GM19043 (cell line): ENCODE measurements around the gene GRK5.
A peak's percentile ranks its signal among the peaks of the same experiment; 100 is the strongest.
"Not testable (repeated sequence)": the region's sequence is repeated elsewhere in the genome, so short reads cannot be mapped to it uniquely, and the experiment has no call there.

ENCODE experiments used
- ATAC-seq: cut with Tn5 transposase; IDR thresholded peaks from one replicate; pipeline ENCODE4 v1.9.1; 2021; ENCODE audit warnings: low read depth; ENCODE audit not compliant: unreplicated experiment

Gene GRK5

DNA sequence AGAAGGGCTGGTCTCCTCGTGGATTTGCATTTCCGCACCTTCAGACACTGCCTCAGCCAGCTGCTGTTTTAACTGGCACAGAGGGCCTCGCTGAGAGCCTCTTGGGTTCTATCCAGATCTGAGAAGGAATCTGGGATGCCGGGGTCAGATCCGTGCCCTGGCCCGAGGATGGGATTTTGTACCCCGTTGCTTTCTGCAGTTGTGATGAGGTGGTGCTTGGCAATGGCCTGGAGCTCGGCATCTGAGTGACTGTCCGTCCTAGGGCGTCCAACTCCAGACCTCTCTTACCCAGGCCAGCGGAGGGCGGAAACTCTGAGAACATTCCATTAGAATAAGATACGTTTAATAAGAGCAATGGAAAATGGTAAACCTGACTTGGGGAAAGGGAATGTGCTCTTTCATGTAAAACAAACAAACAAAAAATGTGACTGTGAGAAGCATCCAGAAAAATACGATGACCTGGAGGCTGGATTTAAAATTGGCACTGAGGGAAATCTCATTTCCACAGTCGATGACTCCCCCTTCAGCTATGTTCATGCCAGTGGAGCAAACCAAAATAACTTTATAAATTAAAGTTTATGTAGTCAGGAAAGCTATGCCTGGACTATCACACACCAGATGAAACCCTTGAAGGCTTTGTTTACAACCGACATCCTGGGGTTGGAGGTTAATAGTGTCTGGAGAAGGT is 39.6 kb downstream of the GRK5 start:
- ATAC-seq = no peak

DNA sequence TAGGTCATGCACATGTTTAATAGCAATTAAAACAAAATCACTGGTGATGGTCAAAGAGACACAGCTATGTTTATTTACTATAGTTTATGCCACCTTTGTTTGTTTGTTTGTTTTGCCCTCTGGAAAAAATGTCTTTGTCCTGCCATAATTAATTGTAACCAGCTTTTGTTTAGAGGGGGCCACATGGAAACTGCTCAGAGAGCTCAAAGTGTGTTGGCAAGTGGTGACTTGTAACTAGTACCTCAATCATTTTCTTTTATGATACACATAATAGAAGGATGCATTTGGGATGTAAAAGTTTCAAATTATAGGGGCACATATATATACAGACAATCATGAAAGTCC is 40.2 kb downstream of the GRK5 start:
- no peak for ATAC-seq

DNA sequence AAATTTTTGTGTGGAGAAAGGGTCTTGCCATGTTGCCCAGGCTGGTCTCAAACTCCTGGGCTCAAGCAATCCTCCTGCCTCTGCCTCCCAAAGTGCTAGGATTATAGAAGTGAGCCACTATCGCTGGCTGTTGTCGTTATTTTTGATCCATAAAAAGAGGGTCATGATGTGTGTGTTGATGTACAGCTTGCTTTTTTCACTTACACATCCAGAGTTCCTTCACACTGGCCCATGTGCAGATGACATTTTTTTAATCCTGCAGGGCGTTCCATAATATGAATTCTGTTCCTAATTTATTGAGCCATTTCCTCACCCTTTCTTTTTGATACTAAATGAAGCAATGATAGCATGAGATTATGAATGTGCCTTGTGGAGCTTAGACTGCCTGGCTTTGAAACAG is 40.8 kb downstream of the GRK5 start:
- no peak for ATAC-seq

DNA sequence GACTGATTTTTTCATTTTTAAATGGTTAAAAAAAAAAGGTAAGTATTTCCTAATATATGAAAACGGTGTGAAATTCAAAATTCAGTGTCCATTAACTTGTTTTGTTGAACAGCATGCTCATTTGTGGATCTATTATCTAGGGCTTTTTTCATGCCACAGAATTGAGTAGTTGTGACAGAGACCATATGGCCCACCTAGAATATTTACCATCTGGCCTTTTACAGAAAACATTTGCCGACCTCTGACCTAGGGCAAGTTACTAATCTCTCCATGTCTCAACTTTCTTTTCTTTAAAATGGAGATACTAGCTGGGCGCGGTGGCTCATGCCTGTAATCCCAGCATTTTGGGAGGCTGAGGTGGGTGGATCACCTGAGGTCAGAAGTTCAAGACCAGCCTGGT is 41.3 kb downstream of the GRK5 start:
- ATAC-seq = no peak

DNA sequence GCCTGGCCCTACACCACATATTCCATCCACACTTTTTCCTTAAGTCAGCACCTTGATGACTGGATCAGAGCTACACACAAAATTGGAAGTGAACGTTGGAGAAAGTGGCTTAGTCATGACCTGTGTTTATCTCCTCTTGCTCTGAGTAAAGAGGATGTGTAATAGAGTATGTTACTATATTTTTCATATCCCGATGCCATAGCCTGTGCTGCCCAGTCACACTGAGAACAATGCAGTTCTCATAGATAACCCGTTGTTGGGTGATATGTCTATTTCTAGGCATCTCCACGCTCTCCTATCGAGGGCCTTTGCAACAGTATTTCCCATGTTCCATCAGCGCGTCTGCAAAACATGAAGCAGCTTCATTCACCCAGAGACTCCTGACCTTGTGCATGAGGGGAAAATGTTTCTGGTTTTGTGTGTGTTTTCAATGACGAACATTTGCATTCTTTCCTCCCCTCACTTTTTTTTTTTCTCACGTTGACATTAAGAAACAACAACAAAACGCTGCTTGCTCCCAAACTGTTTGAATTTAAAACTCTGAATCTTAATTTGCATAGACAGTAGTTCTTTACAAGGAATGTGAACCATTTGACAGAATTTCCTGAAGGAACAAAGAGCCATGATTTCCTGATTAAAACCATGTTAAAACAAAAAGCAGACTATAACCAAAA is 43.4 kb downstream of the GRK5 start:
- ATAC-seq = no peak

DNA sequence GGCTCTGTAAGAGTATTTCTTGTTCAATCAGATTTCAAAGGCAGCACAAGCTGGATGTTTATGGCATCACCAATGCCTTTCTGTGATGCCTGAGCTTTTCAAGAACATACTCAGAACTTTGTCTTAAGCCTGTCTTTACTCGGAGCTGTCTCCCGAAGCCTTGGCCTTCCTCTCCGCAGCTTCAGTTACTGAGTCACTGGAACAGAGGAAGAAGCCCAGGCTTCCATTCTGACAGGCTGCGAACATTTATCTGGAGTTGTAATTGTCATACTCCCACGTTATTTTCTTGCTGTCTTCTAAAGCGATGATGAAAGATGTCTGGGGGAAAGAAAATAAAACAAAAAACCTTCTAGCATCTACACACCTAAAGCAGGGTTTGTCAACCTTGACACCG is 43.9 kb downstream of the GRK5 start:
- no peak for ATAC-seq

DNA sequence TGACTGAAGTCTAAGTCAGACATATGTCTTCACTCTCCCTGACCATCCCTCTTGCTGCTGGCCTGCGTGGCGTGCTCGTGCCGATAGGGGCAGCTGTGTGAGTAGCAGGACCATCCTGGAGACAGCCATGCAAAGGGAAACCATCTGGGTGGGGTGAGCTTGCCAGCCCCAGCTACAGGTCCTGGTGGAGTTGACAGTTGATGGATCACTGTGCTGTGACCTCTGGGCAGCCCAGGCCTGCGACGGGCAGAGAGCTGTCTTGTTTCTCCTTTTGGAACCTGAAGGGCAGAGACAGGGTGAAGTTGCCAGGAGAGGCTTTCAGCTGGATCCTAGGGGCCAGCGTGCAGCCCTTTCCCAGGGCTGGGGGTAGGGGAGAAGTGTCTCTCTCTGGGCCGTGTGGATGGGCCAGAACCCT is 44.7 kb downstream of the GRK5 start:
- no peak for ATAC-seq

DNA sequence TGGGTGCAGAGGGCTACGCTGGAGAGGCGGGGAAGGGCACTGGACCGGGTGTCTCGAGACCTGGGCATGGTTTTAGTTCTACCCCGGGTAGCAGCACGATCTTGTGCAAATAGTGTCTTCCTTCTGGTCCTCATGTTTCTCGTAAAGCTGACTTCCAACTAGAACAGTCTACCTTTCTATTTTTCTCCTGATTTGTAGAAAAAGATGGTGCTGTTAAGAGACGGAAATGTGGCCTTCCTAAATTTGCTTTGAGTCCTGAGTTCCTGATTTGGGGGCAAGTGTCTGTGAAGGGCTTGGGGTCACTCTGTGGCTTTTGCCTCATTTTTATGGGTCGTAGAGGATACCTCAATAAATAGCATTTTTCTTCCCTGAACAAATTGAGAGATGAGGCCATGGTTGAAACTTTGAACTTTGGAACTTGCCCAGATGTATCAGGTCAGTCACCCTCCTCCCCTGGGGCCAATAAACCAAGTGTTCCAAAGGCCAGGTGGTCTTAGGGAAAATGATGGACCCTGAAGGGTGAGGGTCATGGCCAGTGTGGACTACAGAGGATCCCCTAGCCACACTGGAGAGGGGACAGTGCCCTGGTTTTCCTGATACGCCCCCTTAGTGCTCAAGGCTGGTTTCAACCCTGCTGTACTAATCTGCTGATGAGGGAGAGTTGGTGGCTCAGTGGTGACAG is 45.2 kb downstream of the GRK5 start:
- ATAC-seq = no peak

DNA sequence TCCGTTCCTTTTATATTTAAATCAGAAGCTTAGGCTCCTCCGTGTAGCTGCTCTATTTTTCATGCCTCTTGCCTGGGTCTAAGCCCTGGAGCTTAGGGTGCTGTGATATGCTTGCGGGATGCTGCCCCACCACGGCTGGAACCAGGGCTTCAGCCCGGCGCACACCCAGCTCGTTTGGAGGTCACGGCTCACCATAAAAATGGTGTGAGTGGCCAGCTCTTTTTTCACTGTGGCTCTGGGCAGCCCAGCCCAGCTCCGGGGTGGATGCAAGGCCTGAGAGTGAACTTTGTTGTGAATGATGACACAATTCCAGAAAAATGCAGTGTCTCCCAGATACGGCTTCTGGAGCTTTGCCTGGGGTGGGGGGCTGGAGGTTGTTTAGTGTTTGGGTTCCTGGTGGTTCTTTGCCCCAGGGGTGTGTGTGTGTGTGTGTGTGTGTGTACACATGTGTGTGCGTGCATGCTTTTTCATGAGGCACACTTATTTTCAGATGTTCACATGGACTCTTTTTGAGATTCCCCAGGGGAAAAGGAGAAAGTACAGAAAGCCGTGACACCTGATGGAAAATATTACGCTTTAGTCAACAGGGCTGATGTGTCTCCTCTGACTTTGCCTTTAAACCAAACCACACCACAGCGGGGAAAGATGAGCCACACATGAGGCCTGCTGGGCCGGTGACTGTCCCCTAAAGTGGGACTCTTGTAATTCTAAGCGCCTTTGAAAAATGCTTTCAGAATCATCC is 46.2 kb downstream of the GRK5 start:
- ATAC-seq = no peak

DNA sequence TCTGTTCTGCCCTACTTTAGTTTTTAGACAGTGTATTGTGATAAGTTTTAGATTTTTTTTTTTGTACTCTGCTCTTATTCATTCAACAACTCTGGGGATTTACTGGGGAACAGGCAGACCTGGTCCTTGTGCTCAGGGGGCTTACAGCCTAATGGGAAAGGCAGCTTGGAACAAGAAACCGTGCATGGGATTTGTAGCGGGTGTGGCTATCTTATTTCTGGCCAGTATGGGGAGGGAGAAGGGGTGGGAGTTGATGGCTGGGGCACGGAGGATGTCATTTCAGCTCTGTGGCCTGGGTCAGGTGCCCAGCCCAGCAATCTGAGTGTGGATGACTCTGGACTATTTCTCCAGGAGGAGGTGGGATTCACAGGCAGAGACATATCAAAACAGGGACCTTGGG is 47.0 kb downstream of the GRK5 start:
- ATAC-seq = no peak

DNA sequence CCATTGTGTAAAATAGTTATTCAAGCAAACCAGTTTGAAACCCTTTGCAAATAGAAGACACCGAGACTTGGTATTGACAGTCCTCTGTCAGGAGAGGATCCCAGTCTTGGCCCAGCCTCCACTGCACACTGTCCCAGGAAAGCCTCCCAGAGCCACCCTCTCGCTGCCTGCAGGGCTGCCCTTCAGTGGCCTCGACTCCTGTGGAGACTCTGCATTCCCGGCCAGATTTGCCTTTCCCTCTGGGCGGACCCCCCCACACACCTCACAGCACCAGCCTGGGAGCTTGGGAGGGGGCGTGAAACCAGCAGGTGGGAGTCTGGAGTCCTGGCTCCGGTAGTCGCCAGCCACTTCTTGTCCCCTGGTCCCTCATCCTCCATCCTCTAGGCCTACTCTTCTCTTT is 48.7 kb downstream of the GRK5 start:
- ATAC-seq = no peak

DNA sequence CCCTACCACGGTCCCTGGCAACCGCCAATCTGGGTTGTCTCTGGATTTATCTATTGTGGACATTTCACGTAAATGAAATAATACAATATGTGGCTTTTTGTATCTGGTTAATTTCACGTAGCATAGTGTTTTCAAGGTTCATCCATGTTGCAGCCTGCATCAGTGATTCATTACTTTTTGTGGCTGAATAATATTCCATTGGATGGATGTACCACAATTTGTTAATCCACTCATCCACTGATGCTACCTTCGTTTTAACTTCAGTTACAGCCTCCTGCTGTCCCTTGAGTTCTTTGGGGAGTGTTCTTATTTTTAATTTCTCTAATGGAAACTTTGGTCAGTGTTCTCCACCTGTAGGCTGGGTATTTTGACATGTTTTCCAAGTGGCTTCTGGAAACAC is 49.5 kb downstream of the GRK5 start:
- no peak for ATAC-seq

DNA sequence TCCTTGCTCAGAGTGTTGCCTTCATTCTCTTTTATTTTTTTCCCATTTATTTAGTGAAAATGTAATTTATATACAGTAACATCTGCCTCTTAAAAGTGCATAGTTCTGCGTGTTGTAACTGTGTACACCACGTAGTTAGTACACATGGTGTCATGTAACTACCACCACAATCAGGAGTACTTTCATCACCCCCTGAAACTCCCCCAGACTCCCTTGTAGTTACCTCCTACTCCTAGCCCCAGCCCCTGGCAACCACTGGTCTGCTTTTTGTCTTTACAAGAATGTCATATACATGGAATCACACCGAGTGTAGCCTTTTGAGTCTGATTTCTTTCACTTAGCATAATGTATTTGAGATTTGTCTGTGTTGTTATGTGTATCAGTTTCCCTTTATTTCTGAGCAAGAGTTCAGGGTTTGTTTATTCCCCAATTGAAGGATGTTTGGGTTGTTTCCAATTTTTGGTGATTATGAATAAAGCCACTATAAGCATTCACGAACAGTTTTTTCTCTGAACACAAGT is 50.6 kb downstream of the GRK5 start:
- ATAC-seq = no peak

DNA sequence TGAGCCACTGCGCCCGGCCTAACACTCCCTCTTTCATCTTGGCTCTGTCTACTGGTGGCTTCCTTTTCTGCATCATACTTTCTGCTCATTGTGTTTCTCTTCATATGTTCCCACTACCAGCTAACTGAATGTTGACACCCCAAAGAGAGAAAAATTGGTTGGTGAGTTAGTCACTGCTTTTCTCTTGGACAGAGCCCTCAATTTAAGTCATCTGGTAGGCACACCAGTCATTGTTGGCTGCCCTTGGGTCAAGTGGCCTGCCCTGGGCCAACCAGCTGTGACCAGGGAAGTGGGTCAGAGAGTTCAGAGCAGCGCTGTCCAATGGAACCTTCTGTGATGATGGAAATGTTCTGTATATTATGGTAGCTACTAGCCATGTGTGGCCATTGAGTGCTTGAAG is 52.0 kb downstream of the GRK5 start:
- no peak for ATAC-seq

DNA sequence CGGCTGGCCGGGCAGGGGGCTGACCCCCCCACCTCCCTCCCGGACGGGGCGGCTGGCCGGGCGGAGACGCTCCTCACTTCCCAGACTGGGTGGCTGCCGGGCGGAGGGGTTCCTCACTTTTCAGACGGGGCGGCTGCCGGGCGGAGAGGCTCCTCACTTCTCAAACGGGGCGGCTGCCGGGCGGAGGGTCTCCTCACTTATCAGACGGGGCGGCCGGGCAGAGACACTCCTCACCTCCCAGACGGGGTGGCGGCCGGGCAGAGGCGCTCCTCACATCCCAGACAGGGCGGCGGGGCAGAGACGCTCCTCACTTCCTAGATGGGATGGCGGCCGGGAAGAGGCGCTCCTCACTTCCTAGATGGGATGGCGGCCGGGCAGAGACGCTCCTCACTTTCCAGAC is 53.6 kb downstream of the GRK5 start:
- not testable (repeated sequence) for ATAC-seq

DNA sequence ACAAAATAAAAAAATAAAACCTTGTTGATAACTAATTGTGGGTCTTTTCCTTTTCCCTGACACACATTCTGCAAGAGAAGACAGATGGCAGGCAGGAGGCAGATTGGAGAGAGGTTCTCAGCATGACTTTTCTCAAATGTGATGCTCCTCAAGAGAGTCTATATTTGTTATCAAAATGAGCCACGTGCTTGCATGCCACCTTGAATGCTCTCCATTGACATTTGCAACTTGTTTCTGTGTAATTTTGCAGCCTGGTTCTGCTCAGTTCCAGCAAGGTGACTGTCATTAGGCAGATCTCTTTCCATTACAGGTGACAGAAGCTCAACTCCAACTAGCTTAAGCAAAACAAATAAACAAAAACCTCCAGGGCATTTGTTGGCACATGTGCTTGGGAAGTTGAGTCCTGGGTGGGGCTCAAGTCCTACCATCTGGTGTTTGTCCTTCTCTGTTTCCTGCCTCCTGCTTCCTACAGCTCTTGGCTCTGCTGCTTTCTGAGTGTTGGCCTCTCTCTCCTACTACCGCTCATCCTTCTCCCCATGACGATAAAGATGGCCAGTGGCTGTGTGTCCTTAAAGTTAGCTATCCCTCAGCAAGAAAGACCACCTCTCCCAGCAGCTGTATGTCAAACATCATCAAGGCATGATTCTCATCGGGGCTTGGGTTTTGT is 56.7 kb downstream of the GRK5 start:
- no peak for ATAC-seq

DNA sequence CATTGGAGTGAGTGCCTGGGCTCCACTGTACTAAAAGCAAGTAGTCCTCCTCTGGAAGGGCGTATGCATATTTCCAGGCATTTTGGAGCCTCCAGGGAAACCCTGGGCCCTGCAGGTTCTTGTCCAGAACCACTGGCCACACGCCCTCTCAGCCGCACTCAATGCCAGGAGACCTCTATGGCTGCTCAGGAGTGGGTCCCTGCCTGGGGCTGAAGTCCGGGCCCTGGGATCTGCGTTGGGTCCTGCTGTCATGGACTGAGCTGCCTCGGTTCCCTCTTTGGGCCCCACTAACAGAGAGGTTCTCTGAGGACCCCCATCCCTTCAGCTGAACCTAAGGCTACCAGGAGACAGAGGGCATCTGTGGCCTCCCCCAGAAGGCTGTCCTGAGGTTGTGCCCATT is 58.3 kb downstream of the GRK5 start:
- no peak for ATAC-seq

DNA sequence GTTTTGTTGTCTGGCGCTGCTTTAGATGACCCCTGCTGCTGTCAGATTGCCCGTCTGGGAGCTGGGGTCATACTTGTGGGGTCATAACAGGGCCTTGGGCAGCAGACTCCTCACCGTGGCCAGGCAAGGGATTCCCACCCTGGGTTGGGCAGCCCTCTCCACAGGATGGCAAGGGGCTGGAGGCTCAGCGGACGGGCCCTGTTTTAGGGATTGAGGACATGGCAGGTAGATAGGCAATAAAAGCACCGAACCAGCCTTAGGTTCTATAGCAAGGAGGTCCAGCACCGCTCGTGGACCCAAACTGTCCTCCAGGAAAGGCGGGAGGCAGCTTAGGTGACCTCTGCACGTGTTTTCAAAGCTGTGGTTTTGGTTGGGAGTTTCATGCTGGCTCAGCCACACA is 60.0 kb downstream of the GRK5 start:
- ATAC-seq = no peak

DNA sequence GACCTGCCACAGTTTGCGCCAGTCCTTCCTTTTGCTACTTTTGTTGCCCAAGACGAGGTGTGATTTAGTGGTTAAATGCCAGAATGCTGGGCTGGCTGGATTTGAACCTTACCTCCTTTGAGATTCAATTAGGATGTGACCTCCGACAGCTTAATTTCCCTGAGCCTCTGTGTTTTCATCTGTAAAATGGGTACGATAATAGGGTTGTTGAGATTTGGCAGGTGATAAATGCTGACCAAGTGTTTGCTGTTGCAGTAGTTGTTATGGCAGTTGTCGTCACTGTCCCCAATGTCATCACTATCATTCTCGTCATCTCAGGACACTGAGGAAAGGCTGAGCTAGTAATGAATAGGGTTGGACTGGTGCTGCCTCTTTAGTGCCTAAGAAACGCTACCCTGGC is 61.1 kb downstream of the GRK5 start:
- ATAC-seq = no peak

DNA sequence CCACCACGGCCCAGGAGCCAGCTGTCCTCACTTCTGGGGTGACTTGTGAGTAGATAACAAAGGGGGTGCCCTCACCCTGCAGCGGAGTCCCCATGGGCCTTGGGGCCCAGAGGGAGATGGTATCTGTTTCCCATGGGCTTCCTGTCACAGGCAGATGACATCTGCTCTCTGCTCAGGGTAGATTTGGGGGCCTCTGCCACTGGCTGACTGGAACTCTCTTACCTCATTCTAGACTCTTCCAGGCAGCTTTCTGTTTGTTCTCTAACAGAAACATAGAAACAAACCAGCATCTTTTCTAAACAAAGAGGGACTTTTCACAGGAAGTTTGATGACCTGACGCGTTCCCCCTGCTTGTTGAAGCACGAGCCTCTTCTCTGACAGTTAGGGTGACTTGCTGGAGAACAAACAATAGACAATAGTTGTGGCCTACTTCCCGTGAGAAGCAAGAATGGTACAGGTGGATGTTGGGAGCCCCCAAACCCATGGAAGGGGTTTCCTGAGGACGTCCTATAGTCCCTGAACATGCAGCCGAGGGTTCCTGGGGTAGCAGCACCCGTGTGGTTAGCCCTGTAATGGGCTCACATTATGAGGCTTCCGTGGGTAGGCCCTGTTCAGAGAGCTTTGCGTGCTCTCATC is 61.6 kb downstream of the GRK5 start:
- peak; percentile 80 for ATAC-seq
